IPS-11a (cell line): ENCODE measurements around the gene TENM3.

Source experiments
- H3K4me3 ChIP-seq: one replicate; pipeline ENCODE4 v1.5.1; 2013; ENCODE audit warnings: low read depth, low read length, control low read depth

TENM3 gene

DNA sequence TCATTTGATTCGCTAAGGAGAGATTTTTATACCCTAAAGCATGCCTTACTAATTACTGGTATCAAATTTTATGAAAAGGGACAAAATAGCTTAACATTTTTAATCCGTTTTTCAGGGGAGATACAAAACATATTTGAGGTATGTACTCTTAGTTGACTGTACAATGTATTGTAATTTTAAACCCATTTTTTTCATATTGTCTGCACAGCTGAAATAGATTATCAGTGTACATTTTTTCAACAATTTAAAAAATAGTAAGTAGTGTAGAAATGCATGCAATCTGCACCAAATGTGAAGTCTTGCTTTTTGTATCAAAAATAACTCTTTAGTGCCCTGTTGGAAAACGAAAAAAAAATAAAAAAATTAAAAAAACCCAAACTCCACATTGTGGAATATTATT is 82.2 kb downstream of the TENM3 start:
- no peak overlapping the region for H3K4me3 ChIP-seq

DNA sequence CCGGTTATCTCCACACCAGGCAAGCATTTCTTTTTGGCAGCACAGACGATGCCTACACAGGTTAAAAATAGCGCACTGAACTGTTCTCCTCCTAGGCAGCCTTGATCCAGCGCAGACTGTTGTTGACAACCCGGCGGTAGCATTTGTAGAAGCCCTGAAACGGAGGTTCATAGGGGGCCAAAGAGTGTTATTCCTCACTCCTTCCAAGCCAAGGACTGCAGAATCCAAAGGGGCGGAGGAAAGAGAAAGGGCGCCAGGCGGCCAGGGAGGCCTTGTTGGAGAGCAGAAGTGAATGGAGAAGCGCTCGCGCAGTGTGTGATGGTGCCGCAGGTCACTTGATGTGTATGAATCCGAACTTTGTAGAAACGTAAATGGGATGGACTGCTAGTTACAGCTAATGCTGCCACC is 82.7 kb downstream of the TENM3 start:
- no peak overlapping the region for H3K4me3 ChIP-seq

- H3K4me3 ChIP-seq: no peak overlapping the region
Observed at GRCh38 chr4:182328505-182328904, 85.3 kb downstream of the TENM3 start.

- H3K4me3 ChIP-seq: no peak overlapping the region
Observed at GRCh38 chr4:182337366-182337765, 94.2 kb downstream of the TENM3 start.

- H3K4me3 ChIP-seq: no peak overlapping the region
Observed at GRCh38 chr4:182338063-182338462, 94.9 kb downstream of the TENM3 start.

DNA sequence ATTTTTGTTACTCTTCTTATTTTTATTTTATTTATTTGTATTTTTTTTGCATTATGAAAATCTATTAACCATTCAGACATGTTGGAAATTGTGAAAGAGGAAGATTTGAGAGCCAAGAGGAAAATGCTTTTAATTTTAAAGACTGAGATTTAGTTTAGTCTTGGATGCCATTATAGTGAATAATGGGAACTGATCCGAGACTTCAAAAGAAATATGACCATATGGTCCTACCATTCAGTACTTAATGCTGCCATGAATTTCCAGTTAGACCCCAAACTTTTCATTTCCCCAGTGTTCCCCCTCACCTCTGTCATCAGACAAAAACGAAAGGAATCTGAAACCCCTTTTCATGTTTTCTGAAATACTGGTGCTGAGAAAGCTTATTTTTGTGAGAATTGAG is 95.5 kb downstream of the TENM3 start:
- no peak overlapping the region for H3K4me3 ChIP-seq

DNA sequence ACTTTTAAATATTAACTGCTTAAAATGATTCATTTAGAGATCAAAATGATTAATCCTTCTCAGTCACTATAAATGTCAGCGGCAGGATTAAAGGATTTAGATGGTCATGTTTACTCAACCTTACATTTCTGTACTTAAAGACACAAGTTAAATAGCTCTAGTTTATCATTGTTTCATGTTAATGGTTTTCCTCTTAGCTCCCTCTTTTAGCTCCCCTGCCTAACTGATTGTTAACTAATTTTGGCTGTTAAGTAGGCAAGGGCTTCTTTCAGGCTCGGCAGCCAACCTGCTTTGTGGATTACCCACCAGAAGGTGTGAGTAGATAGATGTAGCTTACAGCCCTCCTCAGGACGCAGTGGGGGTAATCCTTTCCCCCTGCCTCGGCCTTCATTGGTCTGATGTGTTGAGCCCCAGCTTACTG is 96.0 kb downstream of the TENM3 start:
- no peak overlapping the region for H3K4me3 ChIP-seq

- no peak overlapping the region for H3K4me3 ChIP-seq
Observed at GRCh38 chr4:182343453-182343852, 100.3 kb downstream of the TENM3 start.

DNA sequence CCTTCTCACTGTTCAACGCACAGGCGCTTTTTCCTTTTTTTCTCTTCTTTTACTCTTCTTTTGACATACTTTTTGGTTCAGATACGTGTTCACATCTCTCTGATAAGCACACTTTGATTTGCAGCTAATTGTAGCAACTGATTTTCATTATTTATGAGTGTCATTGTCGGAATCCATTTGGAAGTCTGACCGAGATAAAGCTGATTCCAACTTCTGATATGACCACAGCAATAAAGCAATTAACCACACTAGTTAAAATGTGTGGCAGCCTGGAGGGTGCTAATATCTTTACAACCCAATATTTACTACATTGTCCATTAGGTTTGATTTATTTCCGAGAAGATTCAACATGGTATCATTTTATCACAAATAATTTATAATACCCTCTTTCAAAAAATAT is 101.8 kb downstream of the TENM3 start:
- H3K4me3 ChIP-seq: no peak overlapping the region

DNA sequence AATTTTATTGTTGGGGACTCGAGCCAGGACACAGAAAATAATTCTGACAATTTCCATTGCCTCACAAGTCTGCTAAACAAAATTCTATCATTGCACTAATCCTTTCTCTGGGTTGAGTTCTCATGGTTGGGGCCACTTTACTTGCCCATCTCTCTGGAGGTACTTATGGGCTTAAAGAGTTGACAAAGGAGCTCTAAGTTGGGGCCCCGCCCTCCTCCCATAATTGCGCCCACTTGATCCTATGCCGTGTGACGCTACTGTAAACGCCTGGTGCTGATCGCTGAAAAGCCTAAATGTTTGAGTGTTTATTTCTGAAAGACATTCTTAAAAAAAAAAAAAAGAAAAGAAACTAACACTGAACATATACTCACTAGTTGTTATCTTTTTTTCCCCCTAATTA is 103.0 kb downstream of the TENM3 start:
- H3K4me3 ChIP-seq: no peak overlapping the region

DNA sequence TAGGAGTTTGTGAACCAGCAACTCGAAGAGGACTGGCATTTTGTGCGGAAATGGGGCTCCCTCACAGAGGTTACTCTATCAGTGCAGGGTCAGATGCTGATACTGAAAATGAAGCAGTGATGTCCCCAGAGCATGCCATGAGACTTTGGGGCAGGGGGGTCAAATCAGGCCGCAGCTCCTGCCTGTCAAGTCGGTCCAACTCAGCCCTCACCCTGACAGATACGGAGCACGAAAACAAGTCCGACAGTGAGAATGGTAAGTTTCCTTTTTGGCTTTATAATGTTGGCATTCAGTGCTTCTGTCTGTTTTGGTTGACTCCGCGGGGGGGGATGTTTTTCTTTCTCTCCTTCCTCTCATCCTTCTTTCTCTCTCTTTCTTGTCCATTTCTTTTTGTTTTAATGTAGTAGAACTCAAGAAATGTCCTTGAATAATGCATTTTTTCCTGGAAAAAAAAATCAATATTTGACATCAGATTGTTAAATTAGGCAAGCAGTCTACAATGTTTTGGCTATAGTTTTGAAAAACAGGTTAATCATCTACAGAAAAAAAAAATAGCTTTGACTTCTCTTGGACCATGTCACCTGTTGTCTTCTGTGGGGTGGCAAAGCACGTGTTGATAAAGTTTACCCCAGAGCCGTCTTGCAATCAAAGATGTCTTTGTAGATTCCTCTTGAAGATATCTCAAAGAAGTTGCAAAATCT is 103.6 kb downstream of the TENM3 start:
- no peak overlapping the region for H3K4me3 ChIP-seq

GRCh38 chr4:182348779-182349326 is 105.7 kb downstream of the TENM3 start:
- H3K4me3 ChIP-seq: no peak overlapping the region

DNA sequence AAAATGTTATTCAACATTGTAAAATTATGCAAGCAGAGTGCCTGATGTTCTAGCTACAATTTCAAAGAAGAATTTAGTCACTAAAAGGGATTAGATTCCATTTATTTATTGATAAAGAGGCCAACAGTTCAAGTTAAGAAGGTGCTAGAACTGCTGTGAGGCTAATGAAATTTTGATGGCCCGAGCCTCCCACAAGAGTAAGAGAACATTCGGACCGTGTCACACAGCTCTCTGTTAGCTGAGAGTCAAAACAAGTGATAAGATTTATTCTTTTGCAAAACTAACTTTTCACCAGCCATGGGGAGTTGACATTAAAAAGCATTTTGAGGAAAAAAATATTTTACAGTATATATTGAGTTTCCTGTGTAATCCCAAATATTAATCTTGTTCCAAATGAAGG is 106.8 kb downstream of the TENM3 start:
- H3K4me3 ChIP-seq: no peak overlapping the region

- H3K4me3 ChIP-seq: no peak overlapping the region
Observed at GRCh38 chr4:182351485-182351884, 108.3 kb downstream of the TENM3 start.

GRCh38 chr4:182354106-182354505 is 110.9 kb downstream of the TENM3 start:
- no peak overlapping the region for H3K4me3 ChIP-seq

DNA sequence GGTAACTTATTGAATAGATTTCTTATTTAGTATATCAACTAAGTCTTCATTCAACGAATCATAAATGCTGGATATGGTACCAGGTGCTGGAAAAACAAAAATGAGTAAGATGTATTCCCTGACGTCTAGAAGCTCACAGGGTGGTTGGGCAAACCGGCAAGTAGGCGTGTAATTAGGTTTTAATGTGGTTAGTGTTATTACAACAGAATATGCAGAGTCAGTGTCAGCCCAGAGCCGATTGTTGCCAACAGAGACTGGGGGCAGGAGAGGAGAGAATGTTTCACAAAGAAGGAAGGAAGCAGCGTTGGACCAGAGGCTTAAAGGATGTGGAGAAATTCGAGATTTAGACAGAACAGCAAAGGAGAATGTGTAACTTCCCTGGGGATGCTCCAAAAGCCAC is 111.7 kb downstream of the TENM3 start:
- H3K4me3 ChIP-seq: no peak overlapping the region

GRCh38 chr4:182367153-182367552 is 124.0 kb downstream of the TENM3 start:
- H3K4me3 ChIP-seq: no peak overlapping the region

GRCh38 chr4:182369211-182369610 is 126.0 kb downstream of the TENM3 start:
- no peak overlapping the region for H3K4me3 ChIP-seq

DNA sequence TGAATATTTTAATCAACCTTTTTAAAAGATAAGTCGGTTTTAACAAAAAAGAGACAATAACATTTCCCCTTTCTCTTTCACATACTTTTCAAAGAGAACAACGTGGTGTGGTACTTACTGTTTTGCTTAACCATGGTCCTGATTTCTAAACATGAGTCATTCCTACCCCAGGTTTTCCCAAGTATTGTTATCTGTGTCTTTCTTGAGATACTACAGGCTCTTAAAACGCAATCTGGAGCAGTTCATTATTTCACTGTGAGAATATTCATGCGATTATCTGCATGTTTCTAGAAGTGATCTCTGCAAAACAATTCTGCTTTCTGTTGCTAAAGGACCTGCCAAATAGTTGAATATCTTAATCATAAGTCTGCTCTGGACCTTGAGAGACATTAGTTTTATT is 127.3 kb downstream of the TENM3 start:
- no peak overlapping the region for H3K4me3 ChIP-seq

GRCh38 chr4:182380771-182381181 is 137.6 kb downstream of the TENM3 start:
- no peak overlapping the region for H3K4me3 ChIP-seq

DNA sequence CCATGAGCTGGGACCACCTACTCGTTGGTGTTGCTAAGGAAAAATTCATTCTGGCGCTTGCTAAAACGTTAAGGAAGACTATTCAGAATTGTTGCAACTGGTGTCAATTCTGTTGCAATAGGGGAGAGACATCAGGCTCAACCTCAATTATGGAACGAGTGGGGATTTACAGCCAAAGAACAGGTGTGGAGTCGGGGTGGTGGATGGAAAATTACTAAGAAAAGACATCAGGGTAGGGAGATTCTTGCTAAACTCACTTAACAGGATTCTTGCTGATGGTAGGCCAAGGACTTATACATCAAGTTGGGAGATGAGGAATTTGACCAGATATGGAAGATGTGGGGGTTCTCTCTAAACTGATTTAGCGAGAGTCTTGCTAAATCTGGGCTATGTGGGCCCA is 139.7 kb downstream of the TENM3 start:
- H3K4me3 ChIP-seq: no peak overlapping the region

GRCh38 chr4:182384631-182385091 is 141.5 kb downstream of the TENM3 start:
- H3K4me3 ChIP-seq: no peak overlapping the region

GRCh38 chr4:182385897-182386296 is 142.7 kb downstream of the TENM3 start:
- H3K4me3 ChIP-seq: no peak overlapping the region
